CD4-positive, alpha-beta T cell treated with Interferon gamma for 1 hour (primary cell): ENCODE data around the gene STK38L.
"Not testable (repeated sequence)": the region's sequence is repeated elsewhere in the genome, so short reads cannot be mapped to it uniquely, and the experiment has no call there.

Experiments used
- DNase-seq: peaks from one replicate; pipeline ENCODE4 v3.0.0-alpha.2; 2020

STK38L gene

DNA sequence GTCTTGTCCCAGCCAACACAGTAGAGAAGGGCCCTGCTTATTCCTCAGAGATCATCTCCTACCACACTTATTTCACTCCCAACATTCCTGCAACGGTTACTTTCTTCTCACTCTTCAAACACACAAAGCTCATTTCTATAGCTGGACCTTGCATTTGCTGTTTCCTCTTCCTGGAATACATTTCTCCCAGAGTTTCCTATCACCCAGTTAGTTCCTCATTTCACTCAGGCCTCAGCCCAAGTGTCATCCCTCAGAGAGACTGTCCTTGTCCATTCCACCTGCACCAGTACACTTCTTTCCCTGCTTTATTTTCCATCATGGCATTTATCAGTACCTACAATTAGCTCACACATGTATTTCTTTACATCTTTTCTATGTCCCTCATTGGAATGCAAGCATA, 14.7 kb upstream of the STK38L start:
- DNase-seq: no peak

- DNase-seq: not testable (repeated sequence)
Observed at GRCh38 chr12:27231374-27231773, 12.7 kb upstream of the STK38L start.

DNA sequence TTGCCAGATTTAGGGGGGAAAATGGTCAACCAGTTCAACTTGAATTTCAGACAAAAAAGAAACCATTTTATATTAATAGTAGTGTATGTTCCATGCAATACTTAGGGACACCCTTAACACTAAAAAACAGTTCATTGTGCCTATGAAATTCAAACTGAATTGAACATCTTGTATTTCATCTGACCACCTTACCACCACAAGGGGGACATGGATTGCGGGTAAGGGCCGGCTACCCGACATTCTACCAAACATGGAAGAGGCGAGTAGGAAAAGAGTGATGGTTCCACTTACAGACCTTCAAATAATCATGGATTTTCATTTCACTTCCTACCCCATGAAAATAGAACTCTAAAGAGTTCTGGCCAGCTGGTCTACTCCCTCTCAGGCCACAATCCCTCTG, 10.3 kb upstream of the STK38L start:
- no peak for DNase-seq

GRCh38 chr12:27236498-27236897, 7.6 kb upstream of the STK38L start:
- DNase-seq: peak; percentile 18

GRCh38 chr12:27237790-27238771, 6.0 kb upstream of the STK38L start:
- peak; percentile 26 for DNase-seq

DNA sequence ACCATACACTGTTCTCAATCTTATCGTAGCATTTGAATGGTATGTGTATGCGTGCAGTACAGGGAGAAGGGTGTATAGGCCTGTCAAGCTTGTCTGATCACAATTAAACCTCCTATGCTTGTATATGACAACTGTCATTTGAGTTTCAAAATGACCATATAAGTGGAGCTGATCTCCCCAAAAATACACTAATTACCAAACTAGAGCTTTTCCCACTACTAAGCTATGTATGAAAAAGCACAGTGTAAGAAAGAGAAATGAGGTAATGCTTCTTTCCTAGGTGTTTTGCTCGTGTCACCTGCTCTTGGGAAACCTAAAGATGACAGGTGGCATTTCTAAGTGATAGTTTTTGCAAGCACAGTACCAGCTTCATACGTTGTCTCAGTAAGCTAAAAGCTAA, 1.1 kb upstream of the STK38L start:
- no peak for DNase-seq

GRCh38 chr12:27244689-27245488, 803 bp downstream of the STK38L start:
- no peak for DNase-seq

GRCh38 chr12:27246141-27246540, 2.1 kb downstream of the STK38L start:
- DNase-seq: no peak

DNA sequence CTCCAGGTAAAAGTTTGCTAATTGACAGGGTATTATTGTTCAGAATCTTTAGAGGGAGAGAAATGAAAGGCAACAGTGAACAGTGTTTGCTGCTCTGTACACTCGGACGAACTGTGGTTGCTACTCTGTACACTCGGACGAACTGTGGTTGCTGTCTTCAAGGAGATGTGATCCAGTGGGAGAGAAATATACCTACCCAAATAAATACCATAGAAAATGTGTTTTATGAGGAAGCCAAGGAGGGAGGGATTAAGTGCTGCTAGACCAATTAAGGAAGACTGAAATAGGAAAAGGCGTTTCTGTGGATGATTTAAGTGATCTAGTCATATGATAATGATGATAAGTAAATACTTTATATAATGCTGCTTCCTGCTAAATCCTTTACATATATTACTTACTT, 2.7 kb downstream of the STK38L start:
- DNase-seq: no peak

DNA sequence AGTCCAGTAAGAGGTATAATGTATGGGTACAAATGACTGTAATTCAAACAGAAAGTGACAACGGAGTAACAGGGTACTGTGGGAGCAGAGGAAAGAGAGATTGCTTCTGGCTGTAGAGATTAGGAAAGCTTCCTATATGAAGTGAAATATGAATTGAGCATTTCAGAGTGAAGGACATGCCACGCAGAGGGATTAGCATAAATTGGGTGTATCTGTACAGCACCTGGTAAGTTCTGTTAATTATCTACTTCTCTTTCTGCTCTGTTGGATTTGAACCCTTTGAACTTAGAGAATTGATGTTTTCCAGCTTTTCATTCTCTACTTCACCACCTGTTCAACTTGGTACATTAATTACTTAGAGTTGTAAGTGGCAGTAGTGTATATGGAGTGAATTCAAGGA, 8.8 kb downstream of the STK38L start:
- no peak for DNase-seq

GRCh38 chr12:27253347-27253746, 9.3 kb downstream of the STK38L start:
- no peak for DNase-seq

- DNase-seq: no peak
Observed at GRCh38 chr12:27255806-27256205, 11.7 kb downstream of the STK38L start.

- DNase-seq: no peak
Observed at GRCh38 chr12:27257104-27257843, 13.2 kb downstream of the STK38L start.

- DNase-seq: no peak
Observed at GRCh38 chr12:27260746-27261145, 16.7 kb downstream of the STK38L start.

- DNase-seq: no peak
Observed at GRCh38 chr12:27261866-27262265, 17.8 kb downstream of the STK38L start.

DNA sequence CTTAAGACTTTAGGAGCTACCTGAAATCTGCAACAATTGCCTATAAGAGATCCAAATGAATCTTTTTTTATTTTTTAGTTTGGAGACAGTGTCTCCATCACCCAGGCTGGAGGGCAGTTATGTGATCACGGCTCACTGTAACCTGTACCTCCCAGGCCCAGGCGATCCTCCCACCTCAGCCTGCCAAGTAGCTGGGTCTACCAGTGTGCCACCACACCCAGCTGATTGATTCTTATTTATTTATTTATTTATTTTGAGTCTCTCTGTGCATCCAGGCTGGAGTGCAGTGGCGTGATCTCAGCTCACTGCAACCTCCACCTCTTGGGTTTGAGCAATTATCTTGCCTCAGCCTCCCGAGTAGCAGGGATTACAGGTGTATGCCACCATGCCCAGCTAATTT, 26.1 kb downstream of the STK38L start:
- DNase-seq: no peak

- DNase-seq: no peak
Observed at GRCh38 chr12:27271206-27271605, 27.1 kb downstream of the STK38L start.

DNA sequence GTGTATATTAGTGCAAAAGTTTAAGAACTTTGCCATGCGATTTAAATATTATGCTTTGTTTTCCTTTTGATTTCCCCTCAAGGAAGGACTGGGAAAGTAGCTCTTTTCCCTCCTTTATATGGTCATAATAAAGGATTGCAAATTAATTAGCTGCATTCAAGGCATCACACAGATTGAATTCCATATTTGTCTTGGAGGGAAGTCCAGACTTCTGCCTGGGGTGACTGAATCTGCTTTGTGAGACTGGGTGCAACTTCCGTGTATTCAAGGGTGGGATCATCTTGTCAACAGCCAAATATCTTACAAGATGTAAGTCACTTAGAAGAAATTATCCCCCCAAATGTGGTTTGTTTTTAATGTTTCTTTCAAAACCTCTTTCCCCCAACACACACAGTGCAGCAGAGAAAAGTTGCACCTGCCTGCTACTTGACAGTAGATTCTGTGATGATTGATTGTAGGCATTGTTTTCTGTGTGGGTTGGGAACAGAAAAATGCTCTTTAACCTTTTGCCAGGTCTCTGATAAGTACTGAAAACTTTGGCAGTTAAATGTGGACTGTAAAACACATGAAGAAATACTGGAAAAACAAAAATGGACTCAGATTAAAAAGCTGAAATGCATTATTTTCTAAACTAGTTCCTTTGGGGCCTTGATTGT, 28.4 kb downstream of the STK38L start:
- DNase-seq: no peak

- no peak for DNase-seq
Observed at GRCh38 chr12:27273114-27273513, 29.0 kb downstream of the STK38L start.

DNA sequence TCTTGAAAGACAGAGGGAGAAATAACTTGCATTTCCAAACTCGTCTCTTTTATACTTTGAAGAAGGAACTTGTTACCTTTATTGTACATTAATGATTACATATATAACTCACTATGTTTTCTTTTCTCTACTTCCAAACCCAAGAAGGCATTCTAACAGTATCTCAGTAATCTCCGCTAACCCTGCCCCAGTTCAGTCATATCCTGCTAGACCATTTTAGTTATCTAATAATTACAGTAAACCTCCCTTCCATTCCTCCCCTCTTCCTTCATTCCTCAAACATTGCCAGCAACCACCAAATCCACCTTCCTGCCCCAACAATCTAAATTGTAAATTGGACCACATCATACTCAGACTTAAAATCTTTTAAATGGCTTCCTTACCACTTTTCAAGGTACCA, 30.6 kb downstream of the STK38L start:
- no peak for DNase-seq

DNA sequence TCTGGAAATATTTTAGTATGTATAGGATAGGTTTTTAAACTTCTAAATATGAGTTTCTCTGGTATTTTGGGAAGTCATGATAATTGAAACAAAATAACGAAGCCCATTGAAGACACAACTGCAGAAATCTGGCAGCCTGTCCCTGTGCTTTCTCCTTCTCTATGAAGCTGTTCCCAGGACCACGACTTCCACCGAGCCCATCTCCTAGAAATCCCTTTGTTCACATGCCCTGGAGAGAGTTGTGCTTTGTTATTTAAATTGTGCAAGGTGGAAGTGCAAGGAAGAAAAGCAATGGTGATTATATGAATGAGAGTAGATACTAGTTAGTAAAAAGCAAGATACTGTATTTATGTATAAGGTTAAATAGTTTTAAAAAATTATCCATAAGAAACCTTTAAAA, 32.2 kb downstream of the STK38L start:
- no peak for DNase-seq

DNA sequence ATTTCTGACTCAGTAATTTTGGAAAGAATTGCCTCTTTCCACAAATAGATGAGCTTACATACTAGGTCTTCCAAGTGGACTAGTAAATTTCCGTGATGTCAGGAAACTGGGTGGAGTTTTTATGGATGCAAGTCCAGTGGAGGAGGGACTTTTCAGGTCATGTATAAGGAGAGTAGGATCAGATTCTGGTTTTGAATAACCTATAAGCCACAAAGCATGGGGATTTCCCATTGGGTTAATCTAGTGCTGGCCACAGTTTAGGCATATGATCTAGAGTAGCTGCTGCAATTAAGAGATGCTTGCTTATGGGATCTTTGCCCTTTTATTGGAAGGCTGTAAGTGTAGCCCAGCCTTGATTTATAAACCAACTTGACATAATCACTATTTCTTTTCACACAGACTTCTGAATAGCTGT, 33.8 kb downstream of the STK38L start:
- no peak for DNase-seq

DNA sequence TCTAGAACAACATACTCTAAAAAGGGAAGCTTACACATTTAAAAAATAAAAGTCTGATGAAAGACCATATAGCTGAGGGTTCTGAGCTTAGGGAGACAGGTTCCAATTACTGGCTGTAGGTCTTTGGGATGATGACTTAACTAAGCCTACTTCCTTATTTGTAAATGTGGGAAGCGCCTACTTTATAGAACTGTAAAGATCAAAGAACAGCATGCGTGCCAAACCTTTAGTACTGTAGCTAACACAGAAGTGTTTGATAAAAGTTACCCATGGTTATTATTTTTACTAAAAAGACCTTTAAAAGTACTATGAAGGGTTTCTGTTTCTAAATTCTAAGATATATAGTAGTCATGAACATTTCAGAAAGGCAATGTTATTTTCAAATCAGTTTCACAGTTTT, 35.7 kb downstream of the STK38L start:
- no peak for DNase-seq
